ENCODE data around the gene MYOF.
"Not testable (repeated sequence)": the region's sequence is repeated elsewhere in the genome, so short reads cannot be mapped to it uniquely, and the experiment has no call there.

Gene MYOF

DNA sequence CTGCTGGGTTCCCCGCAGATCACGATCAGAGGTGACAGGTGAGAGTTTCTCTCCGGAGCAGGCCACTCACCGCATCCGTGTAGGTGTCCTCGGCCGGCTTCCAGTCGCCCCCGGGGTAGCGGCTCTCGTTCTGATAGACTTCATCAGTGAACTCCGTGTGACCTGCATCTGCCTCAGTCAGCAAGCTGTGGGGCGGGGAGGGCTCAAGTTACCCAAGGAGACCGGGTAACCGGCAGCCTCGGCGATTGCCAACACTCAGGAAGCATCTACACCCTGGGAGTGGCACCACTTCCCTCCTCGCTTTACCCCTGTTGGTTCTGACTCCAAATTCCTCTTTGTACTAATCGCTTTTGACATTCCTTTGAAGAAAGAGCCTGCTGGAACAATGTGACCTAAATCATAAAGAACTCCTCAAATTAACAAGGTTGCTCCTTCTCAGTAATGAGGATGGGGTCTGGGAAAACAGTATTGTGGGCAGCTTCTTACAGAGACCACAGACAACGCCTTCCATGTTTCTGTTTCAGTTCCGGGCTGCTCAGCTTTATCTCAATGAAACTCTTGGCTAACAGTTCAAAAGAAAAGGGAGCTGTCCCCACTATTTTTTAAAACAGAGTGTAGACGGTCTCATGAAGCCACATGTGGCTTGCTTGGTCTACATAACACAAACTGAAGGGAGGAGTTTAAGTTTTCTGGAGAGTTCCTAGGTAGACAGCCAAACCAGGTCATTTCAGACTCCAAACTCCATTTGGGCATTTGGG lies 118.1 kb downstream of the MYOF start:
- TF ChIP-seq CTCF (IDR thresholded peaks at IDR 0.05; ENCODE audit: low read depth, low read length): no peak
- no peak for DNase-seq (ENCODE audit: extremely low read depth, low read depth)

- not testable (repeated sequence) for DNase-seq (ENCODE audit: extremely low read depth, low read depth)
These were observed 123.7 kb downstream of the MYOF start for GRCh38 chr10:93358398-93358797.

DNA sequence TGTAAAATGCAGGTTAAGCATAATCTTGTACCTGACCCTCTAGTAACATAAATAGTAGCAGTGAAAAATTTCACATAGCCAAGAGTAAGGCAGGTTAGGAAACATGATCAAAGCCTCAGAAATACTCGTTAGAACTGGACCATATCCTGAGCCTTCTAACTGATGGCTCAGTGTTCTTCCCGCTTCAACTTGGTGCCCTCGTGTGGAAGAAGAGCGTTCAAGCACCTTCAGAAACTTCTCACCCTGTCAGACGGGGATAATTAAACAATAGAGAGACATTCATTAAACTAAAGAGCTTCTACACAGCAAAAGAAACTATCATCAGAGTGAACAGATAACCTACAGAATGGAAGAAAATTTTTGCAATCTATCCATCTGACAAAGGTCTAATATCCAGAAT lies 124.5 kb downstream of the MYOF start:
- DNase-seq (ENCODE audit: extremely low read depth, low read depth): no peak
- TF ChIP-seq CTCF (IDR thresholded peaks at IDR 0.05; ENCODE audit: low read depth, low read length): peak; percentile 49

DNA sequence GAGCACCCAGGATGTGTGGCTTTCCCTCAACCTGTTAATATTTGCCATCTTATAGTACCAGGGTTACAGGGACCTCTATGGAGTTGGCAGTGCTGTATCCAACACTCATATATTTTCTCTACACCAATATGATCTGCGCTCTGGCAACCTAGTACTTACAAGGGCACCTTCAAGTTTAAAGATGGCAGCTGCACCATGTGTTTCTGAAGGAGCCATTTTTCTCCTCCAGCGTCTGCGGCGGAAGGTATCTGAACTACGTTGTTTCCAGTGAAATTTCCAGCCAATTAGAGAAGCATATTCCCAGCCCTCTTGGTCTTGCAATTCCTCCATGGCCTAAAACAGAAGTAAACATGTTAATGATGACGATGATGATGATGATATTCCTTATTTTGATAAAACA lies 125.6 kb downstream of the MYOF start:
- DNase-seq (ENCODE audit: extremely low read depth, low read depth): no peak
- TF ChIP-seq CTCF (IDR thresholded peaks at IDR 0.05; ENCODE audit: low read depth, low read length): no peak

GRCh38 chr10:93352638-93353383 lies 129.3 kb downstream of the MYOF start:
- no peak for DNase-seq (ENCODE audit: extremely low read depth, low read depth)
- peak; percentile 41 for TF ChIP-seq CTCF (IDR thresholded peaks at IDR 0.05; ENCODE audit: low read depth, low read length)

GRCh38 chr10:93346694-93347093 lies 135.4 kb downstream of the MYOF start:
- DNase-seq (ENCODE audit: extremely low read depth, low read depth): no peak

DNA sequence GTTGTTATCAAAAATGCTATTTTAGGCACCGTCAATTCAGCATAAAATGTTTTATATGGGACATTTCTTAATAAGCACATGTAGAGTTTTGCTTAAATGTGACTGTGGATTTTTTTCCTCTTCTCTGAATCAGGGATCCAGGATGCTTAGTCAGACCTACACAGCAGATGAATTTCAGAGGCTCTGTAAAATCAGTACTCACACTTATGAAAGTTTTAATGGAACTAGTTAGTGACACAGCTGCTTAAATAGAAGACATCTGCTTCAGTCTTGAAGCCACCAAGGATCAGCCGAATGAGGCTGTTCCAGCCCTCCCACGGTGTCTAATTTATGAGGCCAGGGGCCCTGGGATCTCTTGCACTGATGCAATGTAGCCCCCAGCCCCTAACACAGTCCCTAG lies 136.0 kb downstream of the MYOF start:
- no peak for TF ChIP-seq CTCF (IDR thresholded peaks at IDR 0.05; ENCODE audit: low read depth, low read length)
- DNase-seq (ENCODE audit: extremely low read depth, low read depth): no peak

More at GRCh38 chr10:93346694-93347093, 135.4 kb downstream of the MYOF start:
- TF ChIP-seq CTCF (IDR thresholded peaks at IDR 0.05; ENCODE audit: low read depth, low read length): no peak
